SK-N-MC (cell line): ENCODE measurements around the gene JAZF1.

Source experiments
- EZH2 ChIP-seq: fragments of 200-600 bp; sonication (generic); IDR thresholded peaks from one replicate; pipeline ENCODE4 v1.6.1; 2017; ENCODE audit warnings: antibody characterized with exemption
- FOXP2 ChIP-seq: optimal IDR thresholded peaks from 2 replicates; pipeline ENCODE3; 2011; ENCODE audit warnings: mild to moderate bottlenecking, moderate library complexity; ENCODE audit not compliant: insufficient read depth; ENCODE audit errors: extremely low read length, control extremely low read depth
- POLR2AphosphoS5 ChIP-seq: IDR thresholded peaks from 2 replicates; pipeline ENCODE4 v1.6.1; 2012; ENCODE audit warnings: mild to moderate bottlenecking, low read depth, low read length, borderline replicate concordance

DNA sequence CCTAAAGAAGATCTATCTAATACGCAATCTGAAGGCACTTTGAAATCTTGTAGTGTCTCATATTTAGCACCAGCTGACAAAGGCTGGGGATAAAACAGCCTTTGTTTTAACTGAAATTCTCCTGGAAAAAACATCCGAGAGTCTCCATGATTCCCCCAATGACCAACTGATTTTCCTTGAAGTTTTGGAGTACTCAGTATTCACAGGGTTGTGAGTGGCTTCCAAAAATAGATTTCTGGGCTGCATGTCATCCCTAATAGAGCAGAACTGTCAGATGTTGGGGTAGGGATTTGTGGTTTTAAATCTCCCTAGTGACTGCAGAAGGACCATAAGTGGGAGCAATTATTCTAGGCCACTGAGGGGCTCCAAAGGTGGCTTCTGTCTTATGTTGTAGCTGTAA lies 234.2 kb downstream of the JAZF1 start:
- no peak for TF ChIP-seq POLR2AphosphoS5
- TF ChIP-seq EZH2 = no peak
- TF ChIP-seq FOXP2 = no peak
